Thyroid gland (tissue), 4 donors: ENCODE measurements around the gene OTOG.

Source experiments
- POLR2A ChIP-seq, 2 donors: fragments of 450-650 bp; IDR thresholded peaks; one replicate each; pipeline ENCODE4 v1.6.1; 2017; ENCODE audit warnings: antibody characterized with exemption in 2 of 2, mild to moderate bottlenecking in 2 of 2, moderate library complexity in 1 of 2
- TF ChIP-seq, protein P1 (sequence below), 6 experiments: fragments of 200-600 bp in 3 of 6; fragments of 450-650 bp in 3 of 6; sonication (generic) in 3 of 6; IDR thresholded peaks; one replicate each; pipeline ENCODE4 v1.5.1; 2016 to 2019; ENCODE audit warnings: antibody characterized with exemption in 6 of 6, mild to moderate bottlenecking in 2 of 6, inconsistent platforms in 1 of 6, moderate library complexity in 1 of 6

GRCh38 chr11:17640493-17641164 lies 93.6 kb downstream of the OTOG start:
- TF ChIP-seq, protein P1, sequence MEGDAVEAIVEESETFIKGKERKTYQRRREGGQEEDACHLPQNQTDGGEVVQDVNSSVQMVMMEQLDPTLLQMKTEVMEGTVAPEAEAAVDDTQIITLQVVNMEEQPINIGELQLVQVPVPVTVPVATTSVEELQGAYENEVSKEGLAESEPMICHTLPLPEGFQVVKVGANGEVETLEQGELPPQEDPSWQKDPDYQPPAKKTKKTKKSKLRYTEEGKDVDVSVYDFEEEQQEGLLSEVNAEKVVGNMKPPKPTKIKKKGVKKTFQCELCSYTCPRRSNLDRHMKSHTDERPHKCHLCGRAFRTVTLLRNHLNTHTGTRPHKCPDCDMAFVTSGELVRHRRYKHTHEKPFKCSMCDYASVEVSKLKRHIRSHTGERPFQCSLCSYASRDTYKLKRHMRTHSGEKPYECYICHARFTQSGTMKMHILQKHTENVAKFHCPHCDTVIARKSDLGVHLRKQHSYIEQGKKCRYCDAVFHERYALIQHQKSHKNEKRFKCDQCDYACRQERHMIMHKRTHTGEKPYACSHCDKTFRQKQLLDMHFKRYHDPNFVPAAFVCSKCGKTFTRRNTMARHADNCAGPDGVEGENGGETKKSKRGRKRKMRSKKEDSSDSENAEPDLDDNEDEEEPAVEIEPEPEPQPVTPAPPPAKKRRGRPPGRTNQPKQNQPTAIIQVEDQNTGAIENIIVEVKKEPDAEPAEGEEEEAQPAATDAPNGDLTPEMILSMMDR (IDR thresholded peaks at IDR 0.05): no peak
- no peak for TF ChIP-seq POLR2A (IDR thresholded peaks at IDR 0.05)
